HEK293 (cell line): ENCODE data around the gene RUFY2.

ENCODE experiments used
- ATF2 ChIP-seq: fragments of 450-650 bp; formaldehyde crosslinking; IDR thresholded peaks from 2 replicates; pipeline ENCODE4 v1.5.1; 2016; ENCODE audit warnings: missing biosample characterization, missing genetic modification characterization, low read depth
- BCL11B ChIP-seq: fragments of 450-650 bp; formaldehyde crosslinking; IDR thresholded peaks from 2 replicates; pipeline ENCODE4 v1.5.1; 2016; ENCODE audit warnings: low read depth, missing biosample characterization, missing genetic modification characterization
- CTCF ChIP-seq: fragments of 450-650 bp; formaldehyde crosslinking; IDR thresholded peaks from 2 replicates; pipeline ENCODE4 v1.5.1; 2016; ENCODE audit warnings: missing biosample characterization, missing genetic modification characterization
- KLF1 ChIP-seq: fragments of 450-650 bp; formaldehyde crosslinking; IDR thresholded peaks from 2 replicates; pipeline ENCODE4 v1.5.1; 2016; ENCODE audit warnings: missing biosample characterization, missing genetic modification characterization
- REST ChIP-seq: fragments of 450-650 bp; formaldehyde crosslinking; IDR thresholded peaks from 2 replicates; pipeline ENCODE4 v1.5.1; 2016; ENCODE audit warnings: missing biosample characterization, missing genetic modification characterization
- ZBTB10 ChIP-seq: fragments of 450-650 bp; formaldehyde crosslinking; IDR thresholded peaks from 2 replicates; pipeline ENCODE4 v1.5.1; 2016; ENCODE audit warnings: missing biosample characterization, missing genetic modification characterization
- ZBTB8A ChIP-seq: fragments of 450-650 bp; formaldehyde crosslinking; IDR thresholded peaks from 2 replicates; pipeline ENCODE4 v1.5.1; 2016; ENCODE audit warnings: missing biosample characterization, missing genetic modification characterization
- ZNF274 ChIP-seq, 2 experiments: fragments of 200-500 bp in 1 of 2; fragments of 450-650 bp in 1 of 2; sonication (Bioruptor generic) in 1 of 2; formaldehyde crosslinking in 1 of 2; IDR thresholded peaks; 2 replicates each; pipeline versions ENCODE4 v1.5.1 to v1.6.1; 2014 to 2016; ENCODE audit warnings: borderline replicate concordance in 1 of 2, inconsistent platforms in 1 of 2, low read length in 1 of 2, missing biosample characterization in 1 of 2, missing genetic modification characterization in 1 of 2
- ZNF707 ChIP-seq: fragments of 450-650 bp; formaldehyde crosslinking; IDR thresholded peaks from 2 replicates; pipeline ENCODE4 v1.5.1; 2016; ENCODE audit warnings: missing biosample characterization, missing genetic modification characterization
- ZNF768 ChIP-seq: fragments of 450-650 bp; formaldehyde crosslinking; IDR thresholded peaks from 2 replicates; pipeline ENCODE4 v1.5.1; 2018; ENCODE audit warnings: missing biosample characterization, mild to moderate bottlenecking, missing genetic modification characterization
- TF ChIP-seq, protein P1 (sequence below): fragments of 450-650 bp; formaldehyde crosslinking; IDR thresholded peaks from 2 replicates; pipeline ENCODE4 v1.5.1; 2016; ENCODE audit warnings: missing biosample characterization, missing genetic modification characterization
- TF ChIP-seq, protein P2 (sequence below): fragments of 450-650 bp; formaldehyde crosslinking; optimal IDR thresholded peaks from 2 replicates; pipeline ENCODE3; 2016; ENCODE audit warnings: missing biosample characterization, mild to moderate bottlenecking, missing genetic modification characterization

GRCh38 chr10:68406815-68407548 lies at the start of gene RUFY2:
- TF ChIP-seq ZNF274 (IDR thresholded peaks at IDR 0.05; ENCODE audit: low read length), result no peak
- no peak for TF ChIP-seq ZNF274 (tag by site-specific recombination; IDR thresholded peaks at IDR 0.05; ENCODE audit: borderline replicate concordance)
- peak; percentile 65; the same call in 1 of the 2 replicates for TF ChIP-seq CTCF (tag by site-specific recombination)
- TF ChIP-seq, protein P1, sequence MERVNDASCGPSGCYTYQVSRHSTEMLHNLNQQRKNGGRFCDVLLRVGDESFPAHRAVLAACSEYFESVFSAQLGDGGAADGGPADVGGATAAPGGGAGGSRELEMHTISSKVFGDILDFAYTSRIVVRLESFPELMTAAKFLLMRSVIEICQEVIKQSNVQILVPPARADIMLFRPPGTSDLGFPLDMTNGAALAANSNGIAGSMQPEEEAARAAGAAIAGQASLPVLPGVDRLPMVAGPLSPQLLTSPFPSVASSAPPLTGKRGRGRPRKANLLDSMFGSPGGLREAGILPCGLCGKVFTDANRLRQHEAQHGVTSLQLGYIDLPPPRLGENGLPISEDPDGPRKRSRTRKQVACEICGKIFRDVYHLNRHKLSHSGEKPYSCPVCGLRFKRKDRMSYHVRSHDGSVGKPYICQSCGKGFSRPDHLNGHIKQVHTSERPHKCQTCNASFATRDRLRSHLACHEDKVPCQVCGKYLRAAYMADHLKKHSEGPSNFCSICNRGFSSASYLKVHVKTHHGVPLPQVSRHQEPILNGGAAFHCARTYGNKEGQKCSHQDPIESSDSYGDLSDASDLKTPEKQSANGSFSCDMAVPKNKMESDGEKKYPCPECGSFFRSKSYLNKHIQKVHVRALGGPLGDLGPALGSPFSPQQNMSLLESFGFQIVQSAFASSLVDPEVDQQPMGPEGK (tag by site-specific recombination), result peak; percentile 100
- no peak for TF ChIP-seq ATF2
- TF ChIP-seq BCL11B, result no peak
- TF ChIP-seq ZBTB8A (tag by site-specific recombination), result peak; percentile 80
- TF ChIP-seq, protein P2, sequence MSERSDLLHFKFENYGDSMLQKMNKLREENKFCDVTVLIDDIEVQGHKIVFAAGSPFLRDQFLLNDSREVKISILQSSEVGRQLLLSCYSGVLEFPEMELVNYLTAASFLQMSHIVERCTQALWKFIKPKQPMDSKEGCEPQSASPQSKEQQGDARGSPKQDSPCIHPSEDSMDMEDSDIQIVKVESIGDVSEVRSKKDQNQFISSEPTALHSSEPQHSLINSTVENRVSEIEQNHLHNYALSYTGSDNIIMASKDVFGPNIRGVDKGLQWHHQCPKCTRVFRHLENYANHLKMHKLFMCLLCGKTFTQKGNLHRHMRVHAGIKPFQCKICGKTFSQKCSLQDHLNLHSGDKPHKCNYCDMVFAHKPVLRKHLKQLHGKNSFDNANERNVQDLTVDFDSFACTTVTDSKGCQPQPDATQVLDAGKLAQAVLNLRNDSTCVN (tag by site-specific recombination), result peak; percentile 92
- peak; percentile 99 for TF ChIP-seq ZBTB10
- no peak; the same call in 1 of the 2 replicates for TF ChIP-seq REST (tag by site-specific recombination)
- TF ChIP-seq ZNF768 (tag by site-specific recombination), result no peak
- TF ChIP-seq ZNF707, result no peak
- TF ChIP-seq KLF1, result no peak
